ENCODE results near the gene CNTN5. TPM values are rescaled to one million over a fixed set of nuclear protein-coding genes. Genes with fewer than 3 reads are reported as not detected.

Gene CNTN5
- total RNA-seq, 2 experiments from 2014 or later, result not detected

- Mint-ChIP-seq H3K9me3 (ENCODE audit: insufficient read depth) (peaks cover 11% of the 10 kb centered on the region), H3K4me1 (ENCODE audit: low read depth) (no peaks in the 10 kb centered on the region), H3K4me3 (no peak overlapping the region), H3K27ac (no peak overlapping the region), H3K27me3 (ENCODE audit: low read depth) (no peaks in the 10 kb centered on the region), H3K36me3 (ENCODE audit: low read depth) (no peaks in the 10 kb centered on the region)
- DNase-seq (no peak), ATAC-seq (no peak)
- ChIA-PET CTCF (no interaction called here), POLR2A (no interaction called here)
Measured at GRCh38 chr11:99424313-99425084, 403.8 kb downstream of the CNTN5 start.

- H3K27ac Mint-ChIP-seq, result no peak overlapping the region
- DNase-seq (no peak), ATAC-seq (no peak)
- H3K4me3 Mint-ChIP-seq, result no peak overlapping the region
- H3K9me3 Mint-ChIP-seq (ENCODE audit: insufficient read depth), result peaks cover 11% of the 10 kb centered on the region
- CTCF ChIA-PET, result no interaction called here
- no peaks in the 10 kb centered on the region for H3K36me3 Mint-ChIP-seq (ENCODE audit: low read depth)
- no peaks in the 10 kb centered on the region for H3K27me3 Mint-ChIP-seq (ENCODE audit: low read depth)
- no peaks in the 10 kb centered on the region for H3K4me1 Mint-ChIP-seq (ENCODE audit: low read depth)
- POLR2A ChIA-PET, result no interaction called here
Measured at GRCh38 chr11:99425596-99425995, 404.8 kb downstream of the CNTN5 start.

GRCh38 chr11:99432677-99433076 lies 411.9 kb downstream of the CNTN5 start:
- no peak overlapping the region for H3K4me3 Mint-ChIP-seq
- H3K27me3 Mint-ChIP-seq (ENCODE audit: low read depth), result no peaks in the 10 kb centered on the region
- no peak for DNase-seq
- no peak overlapping the region for H3K27ac Mint-ChIP-seq
- ATAC-seq, result no peak
- ChIA-PET CTCF (no interaction called here), POLR2A (no interaction called here)
- H3K9me3 Mint-ChIP-seq (ENCODE audit: insufficient read depth), result peaks cover 8% of the 10 kb centered on the region
- H3K4me1 Mint-ChIP-seq (ENCODE audit: low read depth), result no peaks in the 10 kb centered on the region
- H3K36me3 Mint-ChIP-seq (ENCODE audit: low read depth), result no peaks in the 10 kb centered on the region

GRCh38 chr11:99443276-99443675 lies 422.5 kb downstream of the CNTN5 start:
- ChIA-PET CTCF (no interaction called here), POLR2A (no interaction called here)
- no peak overlapping the region for H3K27ac Mint-ChIP-seq
- DNase-seq (no peak), ATAC-seq (no peak)
- no peak overlapping the region for H3K4me3 Mint-ChIP-seq
- peaks cover 4% of the 10 kb centered on the region for H3K9me3 Mint-ChIP-seq (ENCODE audit: insufficient read depth)
- no peaks in the 10 kb centered on the region for H3K27me3 Mint-ChIP-seq (ENCODE audit: low read depth)
- no peaks in the 10 kb centered on the region for H3K4me1 Mint-ChIP-seq (ENCODE audit: low read depth)
- no peaks in the 10 kb centered on the region for H3K36me3 Mint-ChIP-seq (ENCODE audit: low read depth)

- ATAC-seq (no peak), DNase-seq (no peak)
- no peaks in the 10 kb centered on the region for H3K27me3 Mint-ChIP-seq (ENCODE audit: low read depth)
- no peak overlapping the region for H3K4me3 Mint-ChIP-seq
- CTCF ChIA-PET, result no interaction called here
- POLR2A ChIA-PET, result no interaction called here
- peaks cover 5% of the 10 kb centered on the region for H3K9me3 Mint-ChIP-seq (ENCODE audit: insufficient read depth)
- H3K36me3 Mint-ChIP-seq (ENCODE audit: low read depth), result no peaks in the 10 kb centered on the region
- H3K4me1 Mint-ChIP-seq (ENCODE audit: low read depth), result no peaks in the 10 kb centered on the region
- no peak overlapping the region for H3K27ac Mint-ChIP-seq
Measured at GRCh38 chr11:99446400-99446799, 425.7 kb downstream of the CNTN5 start.

GRCh38 chr11:99449345-99449744 lies 428.6 kb downstream of the CNTN5 start:
- peaks cover 8% of the 10 kb centered on the region for H3K9me3 Mint-ChIP-seq (ENCODE audit: insufficient read depth)
- H3K4me3 Mint-ChIP-seq, result no peak overlapping the region
- H3K4me1 Mint-ChIP-seq (ENCODE audit: low read depth), result no peaks in the 10 kb centered on the region
- ATAC-seq, result no peak
- POLR2A ChIA-PET, result no interaction called here
- no peaks in the 10 kb centered on the region for H3K27me3 Mint-ChIP-seq (ENCODE audit: low read depth)
- no peak overlapping the region for H3K27ac Mint-ChIP-seq
- no peak for DNase-seq
- CTCF ChIA-PET, result no interaction called here
- no peaks in the 10 kb centered on the region for H3K36me3 Mint-ChIP-seq (ENCODE audit: low read depth)

GRCh38 chr11:99452075-99452474 lies 431.3 kb downstream of the CNTN5 start:
- H3K27ac Mint-ChIP-seq, result no peak overlapping the region
- ChIA-PET CTCF (no interaction called here), POLR2A (no interaction called here)
- H3K4me1 Mint-ChIP-seq (ENCODE audit: low read depth), result no peaks in the 10 kb centered on the region
- no peaks in the 10 kb centered on the region for H3K27me3 Mint-ChIP-seq (ENCODE audit: low read depth)
- H3K4me3 Mint-ChIP-seq, result no peak overlapping the region
- peaks cover 8% of the 10 kb centered on the region for H3K9me3 Mint-ChIP-seq (ENCODE audit: insufficient read depth)
- H3K36me3 Mint-ChIP-seq (ENCODE audit: low read depth), result no peaks in the 10 kb centered on the region
- ATAC-seq (no peak), DNase-seq (no peak)

- POLR2A ChIA-PET, result no interaction called here
- no peak overlapping the region for H3K27ac Mint-ChIP-seq
Measured at GRCh38 chr11:99461913-99462312, 441.2 kb downstream of the CNTN5 start.

GRCh38 chr11:99464985-99465384 lies 444.2 kb downstream of the CNTN5 start:
- DNase-seq, result no peak
- no peak for ATAC-seq
- Mint-ChIP-seq H3K36me3 (ENCODE audit: low read depth) (no peaks in the 10 kb centered on the region), H3K27me3 (ENCODE audit: low read depth) (no peaks in the 10 kb centered on the region), H3K9me3 (ENCODE audit: insufficient read depth) (peaks cover 4% of the 10 kb centered on the region), H3K27ac (no peak overlapping the region), H3K4me3 (no peak overlapping the region), H3K4me1 (ENCODE audit: low read depth) (no peaks in the 10 kb centered on the region)
- ChIA-PET POLR2A (no interaction called here), CTCF (no interaction called here)

More at GRCh38 chr11:99461913-99462312, 441.2 kb downstream of the CNTN5 start:
- no peak for DNase-seq
- Mint-ChIP-seq H3K4me1 (ENCODE audit: low read depth) (no peaks in the 10 kb centered on the region), H3K36me3 (ENCODE audit: low read depth) (no peaks in the 10 kb centered on the region), H3K4me3 (no peak overlapping the region), H3K9me3 (ENCODE audit: insufficient read depth) (peaks cover 4% of the 10 kb centered on the region), H3K27me3 (ENCODE audit: low read depth) (no peaks in the 10 kb centered on the region)
- CTCF ChIA-PET, result no interaction called here
- no peak for ATAC-seq

- no peak for ATAC-seq
- H3K27me3 Mint-ChIP-seq (ENCODE audit: low read depth), result no peaks in the 10 kb centered on the region
Measured at GRCh38 chr11:99489581-99489980, 468.8 kb downstream of the CNTN5 start.

GRCh38 chr11:99494065-99494464 lies 473.3 kb downstream of the CNTN5 start:
- Mint-ChIP-seq H3K4me1 (ENCODE audit: low read depth) (no peaks in the 10 kb centered on the region), H3K27me3 (ENCODE audit: low read depth) (no peaks in the 10 kb centered on the region), H3K27ac (no peak overlapping the region), H3K9me3 (ENCODE audit: insufficient read depth) (no peaks in the 10 kb centered on the region), H3K36me3 (ENCODE audit: low read depth) (no peaks in the 10 kb centered on the region), H3K4me3 (no peak overlapping the region)
- DNase-seq, result no peak
- no peak for ATAC-seq
- POLR2A ChIA-PET, result no interaction called here
- CTCF ChIA-PET, result no interaction called here

More at GRCh38 chr11:99489581-99489980, 468.8 kb downstream of the CNTN5 start:
- H3K4me1 Mint-ChIP-seq (ENCODE audit: low read depth), result no peaks in the 10 kb centered on the region
- no peak overlapping the region for H3K27ac Mint-ChIP-seq
- no peaks in the 10 kb centered on the region for H3K36me3 Mint-ChIP-seq (ENCODE audit: low read depth)
- no peak for DNase-seq
- H3K4me3 Mint-ChIP-seq, result no peak overlapping the region
- ChIA-PET CTCF (no interaction called here), POLR2A (no interaction called here)
- peaks cover 3% of the 10 kb centered on the region for H3K9me3 Mint-ChIP-seq (ENCODE audit: insufficient read depth)

- ChIA-PET CTCF (no interaction called here), POLR2A (no interaction called here)
- Mint-ChIP-seq H3K9me3 (ENCODE audit: insufficient read depth) (peaks cover 9% of the 10 kb centered on the region), H3K4me1 (ENCODE audit: low read depth) (no peaks in the 10 kb centered on the region), H3K27me3 (ENCODE audit: low read depth) (no peaks in the 10 kb centered on the region), H3K4me3 (no peak overlapping the region), H3K27ac (no peak overlapping the region), H3K36me3 (ENCODE audit: low read depth) (no peaks in the 10 kb centered on the region)
- DNase-seq (no peak), ATAC-seq (no peak)
Measured at GRCh38 chr11:99501655-99502054, 480.9 kb downstream of the CNTN5 start.

- Mint-ChIP-seq H3K4me1 (ENCODE audit: low read depth) (no peaks in the 10 kb centered on the region), H3K36me3 (ENCODE audit: low read depth) (no peaks in the 10 kb centered on the region), H3K4me3 (no peak overlapping the region), H3K9me3 (ENCODE audit: insufficient read depth) (peaks cover 9% of the 10 kb centered on the region), H3K27ac (no peak overlapping the region), H3K27me3 (ENCODE audit: low read depth) (no peaks in the 10 kb centered on the region)
- ChIA-PET POLR2A (no interaction called here), CTCF (no interaction called here)
- ATAC-seq (no peak), DNase-seq (no peak)
Measured at GRCh38 chr11:99505316-99505715, 484.6 kb downstream of the CNTN5 start.

Measured in activated CD8-positive, alpha-beta T cell treated with anti-CD3 and anti-CD28 coated beads, Interleukin-2, amount 10 ng/mL, durations not matched to agents 7 days and 5 days (primary cell).